ENCODE measurements around the gene TPGS1.
A peak's percentile ranks its signal among the peaks of the same experiment; 100 is the strongest.

The TPGS1 gene

DNA sequence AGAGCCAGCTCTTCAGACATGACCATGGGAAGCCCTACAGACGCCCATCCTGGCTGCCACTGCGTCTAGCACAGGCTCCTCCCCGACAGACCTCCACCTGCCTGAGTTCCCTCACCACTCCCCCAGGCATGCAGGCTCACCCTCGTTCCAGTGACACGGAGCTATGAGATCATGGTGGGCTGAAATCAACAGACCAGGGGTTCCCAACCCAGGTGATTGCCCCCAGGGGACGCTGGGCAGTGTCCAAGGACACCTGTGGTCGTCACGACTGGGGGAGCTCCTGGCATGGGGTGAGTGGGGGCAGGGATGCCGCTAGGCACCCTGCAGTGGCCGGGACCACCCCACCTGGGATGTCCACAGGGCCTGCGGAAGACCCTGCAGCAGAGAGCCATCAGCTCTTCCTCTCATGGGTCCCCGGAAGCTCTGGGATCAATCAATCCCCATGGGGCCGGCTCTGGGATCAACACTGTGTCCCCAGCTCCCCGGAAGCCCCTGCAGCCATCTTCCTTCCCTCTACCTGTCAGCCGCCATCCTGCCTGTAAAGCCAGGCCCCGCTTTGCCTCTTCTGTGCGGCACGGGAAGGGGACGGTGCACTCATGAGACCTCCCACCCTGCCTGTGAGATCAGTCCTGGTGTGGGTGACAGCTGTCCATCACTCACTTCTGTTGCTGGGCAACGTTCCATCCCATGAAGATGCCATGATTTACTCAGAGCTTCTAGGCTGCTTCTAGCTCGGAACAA is 23.8 kb upstream of the TPGS1 start:
- Histone ChIP-seq H2BK120ac (ENCODE audit: low read depth, low read length) (no peak overlapping the region), H3K9me3 (replicated peaks in 1 of 2; ENCODE audit: control insufficient read depth in 2 of 2, insufficient read depth in 1 of 2, low read depth in 1 of 2, low read length in 2 of 2) (peaks cover 0 to 5% of the 10 kb centered on the region in 2 donors), H3K27me3 (ENCODE audit: control insufficient read depth in 3 of 3, insufficient read depth in 3 of 3, low read depth in 1 of 3, low read length in 3 of 3) (no peaks in the 10 kb centered on the region), H3K36me3 (replicated peaks in 1 of 2; ENCODE audit: control insufficient read depth in 2 of 2, insufficient read depth in 2 of 2, low read length in 2 of 2) (no peaks in the 10 kb centered on the region), H2AK5ac (ENCODE audit: low read depth, low read length) (peak overlapping the region; percentile 94), H3K79me1 (ENCODE audit: low read depth, low read length) (peaks cover 1% of the 10 kb centered on the region), H3K14ac (ENCODE audit: low read length) (no peak overlapping the region), H2BK5ac (ENCODE audit: low read length) (no peak overlapping the region), H3K4me1 (ENCODE audit: control insufficient read depth in 2 of 2, insufficient read depth in 1 of 2, low read depth in 1 of 2, low read length in 2 of 2) (peaks cover 18 to 21% of the 10 kb centered on the region in 2 donors), H3K4me3 (ENCODE audit: low read length in 2 of 2) (no peak overlapping the region), H4K8ac (ENCODE audit: low read depth, low read length) (no peak overlapping the region), H2AFZ (ENCODE audit: low read length) (no peak overlapping the region), H4K91ac (ENCODE audit: low read depth, low read length, poor library complexity) (no peak overlapping the region), H3K4me2 (ENCODE audit: insufficient read depth, low read length, poor library complexity, severe bottlenecking) (no peak overlapping the region), H2BK12ac (ENCODE audit: low read length) (peak overlapping the region; percentile 94), H2BK15ac (ENCODE audit: low read length) (peak overlapping the region; percentile 94), H3K9ac (ENCODE audit: low read depth, low read length, poor library complexity) (no peak overlapping the region), H3K23ac (ENCODE audit: low read depth, low read length, poor library complexity) (no peak overlapping the region), H3K4ac (ENCODE audit: low read length) (peak overlapping the region; percentile 76), H3K18ac (ENCODE audit: low read length) (peak overlapping the region; percentile 92), H3K27ac (replicated peaks; ENCODE audit: low read length) (no peak overlapping the region)
- no CpG with 5 or more reads among the region's 21 CpGs for WGBS, 2 donors (ENCODE audit: extremely low coverage in 2 of 2, insufficient read length in 2 of 2, insufficient replicate concordance in 1 of 2)
- DNase-seq (ENCODE audit: low spot score), result no peak

DNA sequence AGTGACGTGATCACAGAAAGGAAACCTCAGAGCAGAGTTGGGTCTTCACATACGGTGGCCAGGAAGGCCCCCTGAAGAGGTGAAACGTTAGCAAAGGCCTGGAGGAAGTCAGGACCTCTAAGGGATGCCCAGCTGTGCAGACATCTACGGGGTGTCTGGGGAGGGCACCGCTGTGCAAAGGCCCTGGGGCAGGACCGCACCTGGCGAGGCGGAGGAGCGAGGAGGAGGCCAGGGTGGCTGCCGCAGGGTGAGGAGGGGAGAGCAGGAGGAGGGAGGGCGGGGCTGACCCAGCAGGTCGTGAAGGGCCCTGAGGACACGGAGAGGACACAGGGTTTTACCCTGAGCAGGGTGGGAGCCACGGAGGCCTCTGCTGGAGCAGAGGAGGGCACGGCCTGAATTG is 22.8 kb upstream of the TPGS1 start:
- peak overlapping the region; percentile 64 for H2AK5ac ChIP-seq (ENCODE audit: low read depth, low read length)
- no peak for DNase-seq (ENCODE audit: low spot score)
- no CpG with 5 or more reads among the region's 15 CpGs for WGBS, 2 donors (ENCODE audit: extremely low coverage in 2 of 2, insufficient read length in 2 of 2, insufficient replicate concordance in 1 of 2)

DNA sequence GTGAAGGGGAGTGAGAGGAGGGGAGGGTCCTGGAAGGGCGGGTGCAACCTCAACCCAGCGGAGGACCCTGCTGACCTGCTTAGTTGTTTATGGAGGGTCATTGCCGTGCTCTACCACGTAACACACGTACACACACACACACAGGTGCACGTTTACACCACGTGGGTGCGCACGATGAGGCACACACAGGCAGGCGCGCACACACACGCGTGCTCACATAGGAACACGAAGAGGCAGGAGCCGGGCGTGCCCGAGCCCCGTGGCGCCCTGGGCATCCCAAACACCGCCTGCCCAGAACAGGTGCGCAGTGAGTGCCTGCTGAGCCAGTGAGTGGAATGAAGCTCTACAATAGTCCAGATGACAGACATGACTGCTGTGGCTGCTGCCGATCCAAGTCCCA is 22.2 kb upstream of the TPGS1 start:
- Histone ChIP-seq H3K27me3 (ENCODE audit: control insufficient read depth in 3 of 3, insufficient read depth in 3 of 3, low read depth in 1 of 3, low read length in 3 of 3) (no peaks in the 10 kb centered on the region), H3K4me1 (ENCODE audit: control insufficient read depth in 2 of 2, insufficient read depth in 1 of 2, low read depth in 1 of 2, low read length in 2 of 2) (peaks cover 15 to 22% of the 10 kb centered on the region in 2 donors), H3K79me1 (ENCODE audit: low read depth, low read length) (peaks cover 4% of the 10 kb centered on the region), H3K18ac (ENCODE audit: low read length) (peak overlapping the region; percentile 97), H3K14ac (ENCODE audit: low read length) (peak overlapping the region; percentile 79), H4K8ac (ENCODE audit: low read depth, low read length) (peak overlapping the region; percentile 68), H2AK5ac (ENCODE audit: low read depth, low read length) (peak overlapping the region; percentile 64), H3K27ac (replicated peaks; ENCODE audit: low read length) (peak overlapping the region; percentile 96), H3K36me3 (replicated peaks in 1 of 2; ENCODE audit: control insufficient read depth in 2 of 2, insufficient read depth in 2 of 2, low read length in 2 of 2) (no peaks in the 10 kb centered on the region), H3K23ac (ENCODE audit: low read depth, low read length, poor library complexity) (peak overlapping the region; percentile 38), H4K91ac (ENCODE audit: low read depth, low read length, poor library complexity) (peak overlapping the region; percentile 100), H3K4me2 (ENCODE audit: insufficient read depth, low read length, poor library complexity, severe bottlenecking) (peak overlapping the region; percentile 32), H2AFZ (ENCODE audit: low read length) (no peak overlapping the region), H3K9ac (ENCODE audit: low read depth, low read length, poor library complexity) (peak overlapping the region; percentile 79), H2BK12ac (ENCODE audit: low read length) (peak overlapping the region; percentile 87), H3K4me3 (ENCODE audit: low read length in 2 of 2) (no peak overlapping the region), H2BK5ac (ENCODE audit: low read length) (peak overlapping the region; percentile 57), H2BK15ac (ENCODE audit: low read length) (peak overlapping the region; percentile 13), H3K4ac (ENCODE audit: low read length) (peak overlapping the region; percentile 54), H3K9me3 (replicated peaks in 1 of 2; ENCODE audit: control insufficient read depth in 2 of 2, insufficient read depth in 1 of 2, low read depth in 1 of 2, low read length in 2 of 2) (peaks cover 0 to 4% of the 10 kb centered on the region in 2 donors), H2BK120ac (ENCODE audit: low read depth, low read length) (peak overlapping the region; percentile 33)
- DNase-seq (ENCODE audit: low spot score), result no peak
- WGBS, 2 donors (ENCODE audit: extremely low coverage in 2 of 2, insufficient read length in 2 of 2, insufficient replicate concordance in 1 of 2), result no CpG with 5 or more reads among the region's 22 CpGs

More for the DNA sequence above, 22.8 kb upstream of the TPGS1 start:
- Histone ChIP-seq H3K36me3 (replicated peaks in 1 of 2; ENCODE audit: control insufficient read depth in 2 of 2, insufficient read depth in 2 of 2, low read length in 2 of 2) (no peaks in the 10 kb centered on the region), H3K23ac (ENCODE audit: low read depth, low read length, poor library complexity) (no peak overlapping the region), H2BK5ac (ENCODE audit: low read length) (peak overlapping the region; percentile 57), H2BK120ac (ENCODE audit: low read depth, low read length) (peak overlapping the region; percentile 33), H3K18ac (ENCODE audit: low read length) (peak overlapping the region; percentile 97), H3K14ac (ENCODE audit: low read length) (no peak overlapping the region), H3K4me3 (ENCODE audit: low read length in 2 of 2) (no peak overlapping the region), H2BK15ac (ENCODE audit: low read length) (peak overlapping the region; percentile 13), H4K8ac (ENCODE audit: low read depth, low read length) (no peak overlapping the region), H2AFZ (ENCODE audit: low read length) (no peak overlapping the region), H3K4me2 (ENCODE audit: insufficient read depth, low read length, poor library complexity, severe bottlenecking) (no peak overlapping the region), H3K9me3 (replicated peaks in 1 of 2; ENCODE audit: control insufficient read depth in 2 of 2, insufficient read depth in 1 of 2, low read depth in 1 of 2, low read length in 2 of 2) (peaks cover 0 to 5% of the 10 kb centered on the region in 2 donors), H3K27ac (replicated peaks; ENCODE audit: low read length) (no peak overlapping the region), H3K27me3 (ENCODE audit: control insufficient read depth in 3 of 3, insufficient read depth in 3 of 3, low read depth in 1 of 3, low read length in 3 of 3) (no peaks in the 10 kb centered on the region), H3K4me1 (ENCODE audit: control insufficient read depth in 2 of 2, insufficient read depth in 1 of 2, low read depth in 1 of 2, low read length in 2 of 2) (peaks cover 18 to 20% of the 10 kb centered on the region in 2 donors), H3K9ac (ENCODE audit: low read depth, low read length, poor library complexity) (peak overlapping the region; percentile 66), H3K4ac (ENCODE audit: low read length) (no peak overlapping the region), H2BK12ac (ENCODE audit: low read length) (peak overlapping the region; percentile 87), H3K79me1 (ENCODE audit: low read depth, low read length) (peaks cover 3% of the 10 kb centered on the region), H4K91ac (ENCODE audit: low read depth, low read length, poor library complexity) (no peak overlapping the region)

DNA sequence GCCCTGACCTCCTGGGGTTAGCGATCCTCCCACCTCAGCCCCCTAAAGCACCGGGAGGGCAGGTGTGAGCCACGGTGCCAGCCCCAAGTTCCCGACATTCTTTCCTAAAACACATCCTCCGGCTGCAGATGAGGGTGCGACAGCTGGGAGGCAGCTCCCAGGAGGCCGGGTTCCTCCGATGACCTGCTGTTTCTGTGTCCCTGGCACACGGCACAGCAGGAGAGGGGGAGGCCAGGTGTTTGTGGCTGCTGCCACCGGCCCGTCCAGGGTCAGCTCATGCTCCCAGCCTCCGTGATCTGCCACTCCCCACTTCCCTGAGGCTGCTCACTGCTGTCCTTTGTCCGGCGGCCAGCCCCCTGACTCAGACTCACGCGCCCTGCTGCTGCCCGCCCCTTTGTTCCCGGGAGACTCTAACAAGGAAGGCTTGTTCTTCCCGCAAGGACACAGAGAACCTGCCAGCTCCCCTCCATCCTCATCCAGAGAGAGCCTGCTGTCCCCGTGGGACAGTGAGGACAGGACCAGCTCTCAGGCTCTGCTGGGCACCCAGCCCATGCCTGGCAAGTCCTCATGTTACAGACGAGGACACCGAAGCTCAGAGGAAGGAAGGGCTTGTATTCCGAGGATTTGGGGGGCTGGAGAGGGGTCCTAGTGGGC is 21.6 kb upstream of the TPGS1 start:
- peaks cover 15 to 21% of the 10 kb centered on the region in 2 donors for H3K4me1 ChIP-seq (ENCODE audit: control insufficient read depth in 2 of 2, insufficient read depth in 1 of 2, low read depth in 1 of 2, low read length in 2 of 2)
- peaks cover 4% of the 10 kb centered on the region for H3K79me1 ChIP-seq (ENCODE audit: low read depth, low read length)
- H3K4me2 ChIP-seq (ENCODE audit: insufficient read depth, low read length, poor library complexity, severe bottlenecking), result peak overlapping the region; percentile 32
- H3K4me3 ChIP-seq (ENCODE audit: low read length in 2 of 2), result peak overlapping the region in 1 of 2 donors; percentile 15
- no peaks in the 10 kb centered on the region for H3K27me3 ChIP-seq (ENCODE audit: control insufficient read depth in 3 of 3, insufficient read depth in 3 of 3, low read depth in 1 of 3, low read length in 3 of 3)
- no peaks in the 10 kb centered on the region for H3K36me3 ChIP-seq (replicated peaks in 1 of 2; ENCODE audit: control insufficient read depth in 2 of 2, insufficient read depth in 2 of 2, low read length in 2 of 2)
- no CpG with 5 or more reads among the region's 23 CpGs for WGBS, 2 donors (ENCODE audit: extremely low coverage in 2 of 2, insufficient read length in 2 of 2, insufficient replicate concordance in 1 of 2)
- H2AFZ ChIP-seq (ENCODE audit: low read length), result peak overlapping the region; percentile 83
- peak overlapping the region; percentile 79 for H3K9ac ChIP-seq (ENCODE audit: low read depth, low read length, poor library complexity)
- H2AK5ac ChIP-seq (ENCODE audit: low read depth, low read length), result peak overlapping the region; percentile 97
- peak overlapping the region; percentile 97 for H3K18ac ChIP-seq (ENCODE audit: low read length)
- DNase-seq (ENCODE audit: low spot score), result peak; percentile 75
- H2BK120ac ChIP-seq (ENCODE audit: low read depth, low read length), result peak overlapping the region; percentile 56
- peak overlapping the region; percentile 13 for H2BK15ac ChIP-seq (ENCODE audit: low read length)
- peak overlapping the region; percentile 99 for H3K4ac ChIP-seq (ENCODE audit: low read length)
- peak overlapping the region; percentile 57 for H2BK5ac ChIP-seq (ENCODE audit: low read length)
- H3K14ac ChIP-seq (ENCODE audit: low read length), result peak overlapping the region; percentile 26
- H3K27ac ChIP-seq (replicated peaks; ENCODE audit: low read length), result peak overlapping the region; percentile 96
- H4K91ac ChIP-seq (ENCODE audit: low read depth, low read length, poor library complexity), result peak overlapping the region; percentile 100
- peaks cover 0 to 4% of the 10 kb centered on the region in 2 donors for H3K9me3 ChIP-seq (replicated peaks in 1 of 2; ENCODE audit: control insufficient read depth in 2 of 2, insufficient read depth in 1 of 2, low read depth in 1 of 2, low read length in 2 of 2)
- H2BK12ac ChIP-seq (ENCODE audit: low read length), result peak overlapping the region; percentile 99
- H3K23ac ChIP-seq (ENCODE audit: low read depth, low read length, poor library complexity), result peak overlapping the region; percentile 87
- H4K8ac ChIP-seq (ENCODE audit: low read depth, low read length), result peak overlapping the region; percentile 68

Measured in neuronal stem cell (in vitro differentiated cells).